Mucosa of descending colon (tissue), 3 donors: ENCODE data around the gene GAPVD1. TPM values are rescaled to one million over a fixed set of nuclear protein-coding genes. Genes with fewer than 3 reads are reported as not detected.

Experiments used
- ATAC-seq: fragments of 200-7000 bp; cut with Tn5 transposase; one replicate; pipeline ENCODE4 v1.9.1; 2020; ENCODE audit warnings: mild to moderate bottlenecking, moderate library complexity
- DNase-seq, 3 donors: peaks; one replicate each; pipeline ENCODE4 v3.0.0-alpha.2; 2020
- H3K36me3 ChIP-seq: fragments of 200-600 bp; one replicate; pipeline ENCODE4 v1.8.0; 2021; ENCODE audit warnings: low read depth, mild to moderate bottlenecking
- H3K4me1 ChIP-seq: fragments of 200-600 bp; one replicate; pipeline ENCODE4 v1.8.0; 2021; ENCODE audit warnings: low read depth, mild to moderate bottlenecking
- H3K4me3 ChIP-seq: fragments of 200-600 bp; one replicate; pipeline ENCODE4 v1.8.0; 2021; ENCODE audit warnings: mild to moderate bottlenecking
- H3K9me3 ChIP-seq: fragments of 200-600 bp; one replicate; pipeline ENCODE4 v1.8.0; 2021; ENCODE audit warnings: mild to moderate bottlenecking
- CTCF ChIP-seq: fragments of 200-600 bp; IDR thresholded peaks from one replicate; pipeline ENCODE4 v1.8.0; 2022; ENCODE audit warnings: antibody characterized with exemption, mild to moderate bottlenecking
- intact Hi-C, 2 donors: fragments of 100-400 bp; cut with DNase I in 1 of 2; cut with micrococcal nuclease in 1 of 2; formaldehyde crosslinking; loops; one replicate each; pipeline versions ENCODE4 v1.11.0 to v1.11.1; 2022; cut with DNase I, micrococcal nuclease
- total RNA-seq, 3 donors: library from RNA; stranded (reverse); fragmentation: NEBNext Ultra II Directional in 2 of 3; extraction: Animal tissue kit (Norgen Biotek cat#: 25700) in 2 of 3; gene quantifications; one replicate each; pipeline versions ENCODE4 v1.2.1 to v1.2.4, GENCODE V29; 2021 to 2023
- donor health status: DM: no; HTN: no; CAD: no; lungs with moderate emphysema.
- donor health status: DM: no; HTN: no; CAD: no.
- donor health status: DM: no; HTN: yes; CAD: no.

Gene GAPVD1
- total RNA-seq, 3 donors from 2014 or later = 40.8 to 55.1 (median 41.4) TPM

- Histone ChIP-seq H3K4me1 (no peaks in the 10 kb centered on the region), H3K36me3 (peaks cover 5% of the 10 kb centered on the region), H3K9me3 (no peaks in the 10 kb centered on the region), H3K4me3 (no peak overlapping the region)
- intact Hi-C loops = no loop called here
- no peak for DNase-seq
- no peak for ATAC-seq
- TF ChIP-seq CTCF = no peak
These were observed 68.4 kb downstream of the GAPVD1 start for GRCh38 chr9:125329978-125330377.

GRCh38 chr9:125330587-125330986, 69.0 kb downstream of the GAPVD1 start:
- Histone ChIP-seq H3K4me1 (no peaks in the 10 kb centered on the region), H3K36me3 (peaks cover 5% of the 10 kb centered on the region), H3K4me3 (no peak overlapping the region), H3K9me3 (no peaks in the 10 kb centered on the region)
- DNase-seq (no peak), ATAC-seq (no peak)
- intact Hi-C loops = no loop called here
- no peak for TF ChIP-seq CTCF

DNA sequence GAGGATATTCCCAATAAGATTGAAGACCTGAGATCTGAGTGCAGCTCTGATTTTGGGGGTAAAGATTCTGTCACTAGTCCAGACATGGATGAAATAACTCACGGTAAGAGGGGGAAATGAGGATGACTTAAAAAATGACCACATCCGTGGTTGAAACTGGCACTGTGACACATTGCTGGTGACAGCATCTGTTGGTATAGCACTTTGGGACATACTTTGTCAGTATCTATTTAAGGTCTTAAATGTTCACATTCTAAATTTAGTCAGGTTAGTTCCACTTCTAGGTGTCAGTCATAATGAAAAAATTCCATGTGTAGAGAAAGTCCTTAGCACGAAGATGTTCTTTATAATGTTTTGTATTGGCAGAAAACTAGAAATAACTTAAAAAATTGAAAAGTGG, 70.9 kb downstream of the GAPVD1 start:
- DNase-seq (no peak), ATAC-seq (no peak)
- H3K9me3 ChIP-seq = no peaks in the 10 kb centered on the region
- peaks cover 5% of the 10 kb centered on the region for H3K36me3 ChIP-seq
- intact Hi-C loops = no loop called here
- TF ChIP-seq CTCF = no peak
- no peak overlapping the region for H3K4me3 ChIP-seq
- H3K4me1 ChIP-seq = no peaks in the 10 kb centered on the region

DNA sequence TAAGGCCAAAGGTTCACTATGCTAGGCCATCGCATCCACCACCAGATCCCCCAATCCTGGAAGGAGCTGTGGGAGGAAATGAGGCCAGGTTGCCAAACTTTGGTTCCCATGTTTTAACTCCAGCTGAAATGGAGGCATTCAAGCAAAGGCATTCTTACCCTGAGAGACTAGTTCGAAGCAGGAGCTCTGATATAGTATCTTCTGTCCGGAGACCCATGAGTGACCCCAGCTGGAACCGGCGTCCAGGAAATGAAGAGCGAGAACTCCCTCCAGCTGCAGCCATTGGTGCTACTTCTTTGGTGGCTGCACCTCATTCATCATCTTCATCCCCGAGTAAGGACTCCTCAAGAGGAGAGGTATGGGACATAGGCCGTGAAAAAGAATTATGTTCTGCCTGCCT, 75.6 kb downstream of the GAPVD1 start:
- DNase-seq (no peak), ATAC-seq (no peak)
- Histone ChIP-seq H3K9me3 (no peaks in the 10 kb centered on the region), H3K4me3 (no peak overlapping the region), H3K4me1 (no peaks in the 10 kb centered on the region), H3K36me3 (peaks cover 5% of the 10 kb centered on the region)
- TF ChIP-seq CTCF = no peak
- intact Hi-C loops = no loop called here

GRCh38 chr9:125338929-125339328, 77.3 kb downstream of the GAPVD1 start:
- Histone ChIP-seq H3K4me1 (no peaks in the 10 kb centered on the region), H3K9me3 (no peaks in the 10 kb centered on the region), H3K36me3 (no peaks in the 10 kb centered on the region), H3K4me3 (no peak overlapping the region)
- ATAC-seq (no peak), DNase-seq (no peak)
- no peak for TF ChIP-seq CTCF
- intact Hi-C loops = no loop called here

- TF ChIP-seq CTCF = no peak
- H3K4me3 ChIP-seq = no peak overlapping the region
- no peak for DNase-seq
- no peaks in the 10 kb centered on the region for H3K4me1 ChIP-seq
- no peaks in the 10 kb centered on the region for H3K36me3 ChIP-seq
- H3K9me3 ChIP-seq = no peaks in the 10 kb centered on the region
- no peak for ATAC-seq
- intact Hi-C loops = no loop called here
These were observed 79.9 kb downstream of the GAPVD1 start for GRCh38 chr9:125341566-125341965.
